ENCODE results near the gene TGM1.

TGM1 gene

GRCh38 chr14:24234095-24235005, 28.6 kb downstream of the TGM1 start:
- Histone ChIP-seq H3K56ac (ENCODE audit: low read length) (no peak overlapping the region), H2BK15ac (replicated peaks; ENCODE audit: low read depth) (no peak overlapping the region), H2BK5ac (ENCODE audit: low read length) (no peak overlapping the region), H3K79me2 (ENCODE audit: control insufficient read depth, insufficient read depth, low read length) (peaks cover 14% of the 10 kb centered on the region), H3K4me1 (ENCODE audit: control insufficient read depth, low read depth, low read length) (peaks cover 2% of the 10 kb centered on the region), H3K36me3 (ENCODE audit: control insufficient read depth, insufficient read depth, low read length) (no peaks in the 10 kb centered on the region), H3K79me1 (ENCODE audit: low read length) (peaks cover 9% of the 10 kb centered on the region), H3K4ac (ENCODE audit: low read depth, low read length) (no peak overlapping the region), H2BK120ac (ENCODE audit: low read depth, low read length) (no peak overlapping the region), H4K8ac (ENCODE audit: low read depth, low read length) (no peak overlapping the region), H3K27me3 (ENCODE audit: insufficient read depth, low read length, poor library complexity) (no peaks in the 10 kb centered on the region), H3K9ac (ENCODE audit: low read length) (no peak overlapping the region), H3K4me2 (ENCODE audit: low read length) (no peak overlapping the region), H3K4me3 (ENCODE audit: low read length) (no peak overlapping the region), H3K23ac (ENCODE audit: low read length) (no peak overlapping the region), H3K27ac (ENCODE audit: low read depth, low read length) (no peak overlapping the region), H3K18ac (ENCODE audit: low read length) (no peak overlapping the region), H2AK5ac (ENCODE audit: low read length) (no peak overlapping the region), H4K5ac (ENCODE audit: low read length) (no peak overlapping the region)
- no CpG with 5 or more reads among the region's 3 CpGs for WGBS (ENCODE audit: extremely low coverage, insufficient coverage, low lambda C conversion rate)
- DNase-seq = no peak

- H4K8ac ChIP-seq (ENCODE audit: low read depth, low read length) = no peak overlapping the region
- no peak overlapping the region for H3K4me3 ChIP-seq (ENCODE audit: low read length)
- no peak overlapping the region for H2BK5ac ChIP-seq (ENCODE audit: low read length)
- H4K5ac ChIP-seq (ENCODE audit: low read length) = no peak overlapping the region
- peak; percentile 24 for DNase-seq
- H3K56ac ChIP-seq (ENCODE audit: low read length) = peak overlapping the region; percentile 97
- no peak overlapping the region for H2AK5ac ChIP-seq (ENCODE audit: low read length)
- H3K4me2 ChIP-seq (ENCODE audit: low read length) = peak overlapping the region; percentile 78
- no peak overlapping the region for H3K4ac ChIP-seq (ENCODE audit: low read depth, low read length)
- peaks cover 18% of the 10 kb centered on the region for H3K79me2 ChIP-seq (ENCODE audit: control insufficient read depth, insufficient read depth, low read length)
- no peak overlapping the region for H3K18ac ChIP-seq (ENCODE audit: low read length)
- H3K9ac ChIP-seq (ENCODE audit: low read length) = peak overlapping the region; percentile 95
- no peak overlapping the region for H2BK120ac ChIP-seq (ENCODE audit: low read depth, low read length)
- H3K23ac ChIP-seq (ENCODE audit: low read length) = no peak overlapping the region
- no peak overlapping the region for H3K27ac ChIP-seq (ENCODE audit: low read depth, low read length)
- no peaks in the 10 kb centered on the region for H3K27me3 ChIP-seq (ENCODE audit: insufficient read depth, low read length, poor library complexity)
- H3K36me3 ChIP-seq (ENCODE audit: control insufficient read depth, insufficient read depth, low read length) = no peaks in the 10 kb centered on the region
- H3K79me1 ChIP-seq (ENCODE audit: low read length) = peaks cover 9% of the 10 kb centered on the region
- H2BK15ac ChIP-seq (replicated peaks; ENCODE audit: low read depth) = no peak overlapping the region
- WGBS (ENCODE audit: extremely low coverage, insufficient coverage, low lambda C conversion rate) = no CpG with 5 or more reads among the region's 2 CpGs
- H3K4me1 ChIP-seq (ENCODE audit: control insufficient read depth, low read depth, low read length) = peaks cover 2% of the 10 kb centered on the region
These were observed 29.5 kb downstream of the TGM1 start for GRCh38 chr14:24233538-24233866.

- peak within 1 kb of the TSS; percentile 46 for H3K4ac ChIP-seq (ENCODE audit: low read depth, low read length)
- no peak within 1 kb of the TSS for H2BK15ac ChIP-seq (replicated peaks; ENCODE audit: low read depth)
- peak within 1 kb of the TSS; percentile 37 for H2BK120ac ChIP-seq (ENCODE audit: low read depth, low read length)
- peak within 1 kb of the TSS; percentile 99 for H3K4me3 ChIP-seq (ENCODE audit: low read length)
- peak within 1 kb of the TSS; percentile 95 for H3K9ac ChIP-seq (ENCODE audit: low read length)
- DNase-seq = no peak
- H3K27ac ChIP-seq (ENCODE audit: low read depth, low read length) = peak within 1 kb of the TSS; percentile 79
- peak within 1 kb of the TSS; percentile 28 for H3K18ac ChIP-seq (ENCODE audit: low read length)
- no peak within 1 kb of the TSS for H2AK5ac ChIP-seq (ENCODE audit: low read length)
- peaks cover 9% of the 10 kb centered on the region for H3K79me1 ChIP-seq (ENCODE audit: low read length)
- peak within 1 kb of the TSS; percentile 82 for H2BK5ac ChIP-seq (ENCODE audit: low read length)
- H3K56ac ChIP-seq (ENCODE audit: low read length) = peak within 1 kb of the TSS; percentile 97
- peaks cover 2% of the 10 kb centered on the region for H3K4me1 ChIP-seq (ENCODE audit: control insufficient read depth, low read depth, low read length)
- no peaks in the 10 kb centered on the region for H3K27me3 ChIP-seq (ENCODE audit: insufficient read depth, low read length, poor library complexity)
- H4K8ac ChIP-seq (ENCODE audit: low read depth, low read length) = no peak within 1 kb of the TSS
- H3K79me2 ChIP-seq (ENCODE audit: control insufficient read depth, insufficient read depth, low read length) = peaks cover 19% of the 10 kb centered on the region
- no CpG with 5 or more reads among the region's 38 CpGs for WGBS (ENCODE audit: extremely low coverage, insufficient coverage, low lambda C conversion rate)
- no peaks in the 10 kb centered on the region for H3K36me3 ChIP-seq (ENCODE audit: control insufficient read depth, insufficient read depth, low read length)
- H4K5ac ChIP-seq (ENCODE audit: low read length) = no peak within 1 kb of the TSS
- H3K23ac ChIP-seq (ENCODE audit: low read length) = peak within 1 kb of the TSS; percentile 9
- H3K4me2 ChIP-seq (ENCODE audit: low read length) = peak within 1 kb of the TSS; percentile 98
These were observed 30.1 kb downstream of the TGM1 start, which contains the start of gene GMPR2 for GRCh38 chr14:24232645-24233537. TSS of gene GMPR2 (plus strand) at chr14:24232929. CDS start at chr14:24233254, 325 bp downstream.

- peaks cover 2% of the 10 kb centered on the region for H3K4me1 ChIP-seq (ENCODE audit: control insufficient read depth, low read depth, low read length)
- peak within 1 kb of the TSS; percentile 95 for H3K9ac ChIP-seq (ENCODE audit: low read length)
- H2BK120ac ChIP-seq (ENCODE audit: low read depth, low read length) = peak within 1 kb of the TSS; percentile 37
- peak within 1 kb of the TSS; percentile 98 for H3K4me2 ChIP-seq (ENCODE audit: low read length)
- WGBS (ENCODE audit: extremely low coverage, insufficient coverage, low lambda C conversion rate) = no CpG with 5 or more reads among the region's 30 CpGs
- peak within 1 kb of the TSS; percentile 28 for H3K18ac ChIP-seq (ENCODE audit: low read length)
- peak within 1 kb of the TSS; percentile 9 for H3K23ac ChIP-seq (ENCODE audit: low read length)
- peak within 1 kb of the TSS; percentile 99 for H3K4me3 ChIP-seq (ENCODE audit: low read length)
- no peaks in the 10 kb centered on the region for H3K36me3 ChIP-seq (ENCODE audit: control insufficient read depth, insufficient read depth, low read length)
- H3K27me3 ChIP-seq (ENCODE audit: insufficient read depth, low read length, poor library complexity) = no peaks in the 10 kb centered on the region
- DNase-seq = peak; percentile 95
- H3K4ac ChIP-seq (ENCODE audit: low read depth, low read length) = peak within 1 kb of the TSS; percentile 46
- peaks cover 9% of the 10 kb centered on the region for H3K79me1 ChIP-seq (ENCODE audit: low read length)
- peak within 1 kb of the TSS; percentile 97 for H3K56ac ChIP-seq (ENCODE audit: low read length)
- H4K8ac ChIP-seq (ENCODE audit: low read depth, low read length) = peak within 1 kb of the TSS; percentile 16
- no peak within 1 kb of the TSS for H4K5ac ChIP-seq (ENCODE audit: low read length)
- peaks cover 20% of the 10 kb centered on the region for H3K79me2 ChIP-seq (ENCODE audit: control insufficient read depth, insufficient read depth, low read length)
- H2BK5ac ChIP-seq (ENCODE audit: low read length) = peak within 1 kb of the TSS; percentile 82
- H2BK15ac ChIP-seq (replicated peaks; ENCODE audit: low read depth) = no peak within 1 kb of the TSS
- H2AK5ac ChIP-seq (ENCODE audit: low read length) = no peak within 1 kb of the TSS
- H3K27ac ChIP-seq (ENCODE audit: low read depth, low read length) = peak within 1 kb of the TSS; percentile 79
These were observed 30.8 kb downstream of the TGM1 start, which contains the start of gene NEDD8 for GRCh38 chr14:24232121-24232644. TSS of gene NEDD8 (minus strand) at chr14:24232367. CDS start at chr14:24232267, 100 bp downstream.

- peaks cover 2% of the 10 kb centered on the region for H3K4me1 ChIP-seq (ENCODE audit: control insufficient read depth, low read depth, low read length)
- no peak overlapping the region for H2AK5ac ChIP-seq (ENCODE audit: low read length)
- peak overlapping the region; percentile 22 for H3K18ac ChIP-seq (ENCODE audit: low read length)
- peak overlapping the region; percentile 20 for H3K4ac ChIP-seq (ENCODE audit: low read depth, low read length)
- H4K5ac ChIP-seq (ENCODE audit: low read length) = no peak overlapping the region
- H3K79me1 ChIP-seq (ENCODE audit: low read length) = peaks cover 9% of the 10 kb centered on the region
- H4K8ac ChIP-seq (ENCODE audit: low read depth, low read length) = peak overlapping the region; percentile 16
- no peaks in the 10 kb centered on the region for H3K27me3 ChIP-seq (ENCODE audit: insufficient read depth, low read length, poor library complexity)
- peak overlapping the region; percentile 9 for H3K23ac ChIP-seq (ENCODE audit: low read length)
- peak overlapping the region; percentile 99 for H3K4me3 ChIP-seq (ENCODE audit: low read length)
- H3K4me2 ChIP-seq (ENCODE audit: low read length) = peak overlapping the region; percentile 98
- H3K27ac ChIP-seq (ENCODE audit: low read depth, low read length) = no peak overlapping the region
- peak overlapping the region; percentile 97 for H3K56ac ChIP-seq (ENCODE audit: low read length)
- peak overlapping the region; percentile 95 for H3K9ac ChIP-seq (ENCODE audit: low read length)
- H2BK15ac ChIP-seq (replicated peaks; ENCODE audit: low read depth) = no peak overlapping the region
- no peaks in the 10 kb centered on the region for H3K36me3 ChIP-seq (ENCODE audit: control insufficient read depth, insufficient read depth, low read length)
- peaks cover 22% of the 10 kb centered on the region for H3K79me2 ChIP-seq (ENCODE audit: control insufficient read depth, insufficient read depth, low read length)
- no peak for DNase-seq
- H2BK5ac ChIP-seq (ENCODE audit: low read length) = no peak overlapping the region
- H2BK120ac ChIP-seq (ENCODE audit: low read depth, low read length) = no peak overlapping the region
- WGBS (ENCODE audit: extremely low coverage, insufficient coverage, low lambda C conversion rate) = 100% methylated on average over 1 of the region's 23 CpGs
These were observed 31.5 kb downstream of the TGM1 start for GRCh38 chr14:24231263-24232120.
